HG02884 (cell line): ENCODE data around the gene LRRC36.
"Not testable (repeated sequence)": the region's sequence is repeated elsewhere in the genome, so short reads cannot be mapped to it uniquely, and the experiment has no call there.

Experiments used
- ATAC-seq: cut with Tn5 transposase; IDR thresholded peaks from one replicate; pipeline ENCODE4 v1.9.1; 2021; ENCODE audit warnings: mild to moderate bottlenecking, moderate library complexity; ENCODE audit not compliant: unreplicated experiment

Gene LRRC36

GRCh38 chr16:67399218-67399733 is 72.7 kb downstream of the LRRC36 start:
- no peak for ATAC-seq

GRCh38 chr16:67399749-67400704 is 73.4 kb downstream of the LRRC36 start:
- no peak for ATAC-seq

DNA sequence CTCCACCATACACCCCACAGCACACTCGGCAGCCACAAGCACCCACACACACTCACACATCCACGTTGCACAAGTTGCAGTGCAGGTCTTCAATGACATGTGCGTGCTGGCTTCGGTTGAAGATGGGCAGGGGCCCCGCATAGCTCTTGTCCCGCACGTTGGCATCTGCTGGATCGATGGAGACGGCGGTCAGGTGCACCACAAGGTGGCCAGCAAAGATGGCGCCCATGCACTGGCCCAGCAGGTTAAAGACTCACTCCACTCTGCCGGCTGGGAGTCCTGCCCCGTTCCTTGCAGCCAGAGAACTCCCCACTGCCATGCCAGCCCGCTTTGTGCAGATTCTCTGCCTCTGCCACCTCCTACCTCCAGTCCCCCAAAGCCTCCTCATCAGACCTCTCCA is 74.3 kb downstream of the LRRC36 start:
- ATAC-seq, result no peak

DNA sequence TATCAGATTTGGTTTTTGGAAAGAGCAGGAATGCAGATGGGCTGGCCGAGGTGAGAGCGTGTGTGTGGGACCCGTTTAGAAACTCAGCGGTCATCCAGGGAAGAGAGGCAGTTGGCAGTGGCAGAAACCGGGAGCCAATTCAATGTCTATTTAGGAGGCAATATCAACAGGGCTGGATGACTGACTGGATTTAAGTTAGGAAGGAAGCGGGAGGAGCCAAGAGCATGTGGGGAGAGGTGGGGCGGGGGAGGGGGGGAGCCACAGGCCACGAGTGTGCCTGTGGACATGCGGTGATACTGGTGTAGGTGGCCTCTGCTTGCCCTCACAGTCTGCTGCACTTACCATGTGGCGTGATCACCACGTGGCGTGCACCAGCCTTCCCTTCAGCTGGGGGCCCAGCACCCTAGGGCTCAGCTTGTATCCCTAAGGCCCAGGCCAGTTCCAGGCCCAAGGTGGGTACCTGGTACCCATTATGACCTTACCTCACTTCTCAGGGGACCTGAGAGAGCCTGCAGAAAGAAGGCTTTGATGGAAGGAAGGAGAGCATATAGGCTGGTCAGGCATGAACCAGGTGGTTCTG is 77.5 kb downstream of the LRRC36 start:
- no peak for ATAC-seq

- no peak for ATAC-seq
Measured at GRCh38 chr16:67404740-67405226, 78.2 kb downstream of the LRRC36 start.

- no peak for ATAC-seq
Measured at GRCh38 chr16:67405336-67405735, 78.7 kb downstream of the LRRC36 start.

DNA sequence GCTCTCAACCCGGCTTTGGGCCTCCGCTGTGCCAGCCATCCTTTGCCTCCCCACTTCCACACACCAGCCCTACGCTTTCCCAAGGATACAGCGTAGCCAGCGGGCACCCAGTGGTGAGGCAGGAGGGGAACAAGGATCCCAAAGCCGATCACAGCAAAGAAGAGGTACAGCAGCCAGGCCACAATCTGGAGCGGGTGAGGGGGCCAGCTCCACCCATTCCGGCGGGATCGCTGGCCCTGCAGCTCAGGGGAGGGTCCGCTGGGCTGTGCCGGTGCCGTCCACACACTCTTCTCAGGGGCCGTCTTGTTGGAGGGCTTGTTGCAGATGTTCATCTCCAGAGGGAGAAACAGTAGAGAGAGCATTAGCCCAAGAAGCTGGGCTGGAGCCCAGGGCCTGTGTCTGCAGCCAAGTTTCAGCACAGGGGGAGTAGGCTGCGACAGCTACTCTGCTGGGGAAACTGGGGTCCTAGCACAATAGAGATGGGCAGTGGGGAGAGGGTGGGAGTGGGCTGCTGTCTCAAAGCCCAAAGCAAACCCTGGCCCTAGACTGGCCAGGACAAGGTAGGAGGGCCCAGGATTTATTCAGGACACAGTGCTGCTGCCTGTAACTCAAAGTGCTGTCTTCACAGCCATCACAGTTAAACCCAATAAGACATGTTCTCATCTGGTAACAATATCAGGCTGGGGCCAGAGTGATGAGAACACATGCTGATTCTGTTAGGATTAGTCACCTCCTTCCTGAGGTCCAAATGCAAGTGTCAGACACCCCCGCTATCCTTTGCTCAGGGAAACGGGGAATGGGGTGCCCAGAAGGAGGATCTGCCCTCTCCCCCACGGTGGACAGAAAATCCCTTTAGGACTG is 79.7 kb downstream of the LRRC36 start:
- no peak for ATAC-seq

DNA sequence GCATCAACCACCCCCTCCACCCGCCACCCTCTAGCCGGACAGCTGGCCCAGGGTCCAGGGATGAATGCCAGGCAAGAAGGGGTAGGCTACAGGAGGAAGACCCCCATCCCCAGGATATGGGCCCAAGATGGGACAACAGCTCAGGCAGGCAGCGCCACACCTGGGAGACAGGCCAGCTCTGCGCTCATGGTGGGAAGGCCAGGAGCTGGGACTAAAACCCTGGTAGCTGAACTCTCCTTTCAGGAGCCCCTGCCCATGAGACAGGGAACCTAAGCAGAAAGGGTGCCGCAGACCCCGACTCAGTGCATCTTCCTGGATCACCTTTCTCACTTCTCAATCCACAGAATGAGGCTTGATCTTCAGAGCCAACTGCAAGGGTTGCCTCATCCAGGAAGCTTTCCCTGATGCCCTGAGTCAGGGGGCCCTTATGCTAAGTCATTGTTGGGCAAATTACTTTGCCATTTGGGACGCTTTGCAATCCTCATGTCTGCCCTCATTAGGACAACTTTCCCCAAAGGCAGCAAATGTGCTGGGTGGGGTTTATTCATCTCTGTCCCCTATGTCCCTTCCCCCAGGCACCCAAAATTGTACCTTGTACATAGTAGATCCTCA is 80.7 kb downstream of the LRRC36 start:
- no peak for ATAC-seq

DNA sequence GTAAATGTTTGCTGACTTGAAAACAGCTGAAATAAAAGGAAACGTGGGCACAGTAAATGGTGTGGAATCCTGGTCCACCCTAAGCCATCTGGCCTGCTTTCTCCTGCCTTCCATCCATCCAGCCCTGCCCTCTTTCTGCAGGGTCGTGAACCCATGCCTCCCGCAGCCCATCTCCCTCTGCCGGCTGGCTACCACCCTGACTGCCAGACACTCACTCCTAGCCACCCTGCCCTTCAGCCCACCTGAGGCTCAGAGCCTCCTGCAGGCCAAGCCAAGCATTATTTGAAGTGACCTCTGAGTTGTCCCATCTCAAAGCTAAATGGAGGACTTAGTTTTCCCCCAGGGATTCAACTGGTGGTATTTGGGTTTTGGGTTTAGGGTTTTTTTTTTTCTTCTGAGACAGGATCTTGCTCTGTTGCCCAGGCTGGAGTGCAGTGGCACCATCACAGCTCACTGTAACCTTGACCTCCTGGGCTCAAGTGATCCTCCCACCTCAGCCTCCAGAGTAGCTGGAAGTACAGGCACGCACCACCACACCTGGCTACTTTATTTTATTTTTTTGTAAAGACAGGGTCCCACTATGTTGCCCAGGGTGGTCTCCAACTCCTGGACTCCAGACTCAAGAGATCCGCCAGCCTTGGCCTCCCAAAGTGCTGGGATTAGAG is 81.3 kb downstream of the LRRC36 start:
- ATAC-seq, result no peak

DNA sequence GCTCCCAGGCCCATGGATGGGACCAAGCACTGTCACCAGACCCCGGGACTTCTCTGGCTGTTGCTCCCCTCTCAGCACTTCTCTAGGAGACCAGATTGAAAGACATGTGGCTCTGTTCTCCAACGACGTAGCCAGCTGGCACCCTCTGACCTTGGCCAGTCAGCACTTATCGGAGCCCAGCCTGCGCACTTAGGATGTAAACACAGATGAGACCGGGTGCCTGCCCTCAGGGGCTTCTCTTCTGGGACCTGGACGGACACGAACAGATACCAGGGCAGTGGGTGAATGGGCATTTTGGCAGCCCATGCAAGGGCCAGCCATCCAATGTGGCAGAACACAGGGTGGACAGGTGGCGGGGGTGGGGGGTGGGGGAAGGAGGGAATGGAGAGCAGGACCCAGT is 83.0 kb downstream of the LRRC36 start:
- no peak for ATAC-seq

GRCh38 chr16:67411339-67411738 is 84.7 kb downstream of the LRRC36 start:
- no peak for ATAC-seq

DNA sequence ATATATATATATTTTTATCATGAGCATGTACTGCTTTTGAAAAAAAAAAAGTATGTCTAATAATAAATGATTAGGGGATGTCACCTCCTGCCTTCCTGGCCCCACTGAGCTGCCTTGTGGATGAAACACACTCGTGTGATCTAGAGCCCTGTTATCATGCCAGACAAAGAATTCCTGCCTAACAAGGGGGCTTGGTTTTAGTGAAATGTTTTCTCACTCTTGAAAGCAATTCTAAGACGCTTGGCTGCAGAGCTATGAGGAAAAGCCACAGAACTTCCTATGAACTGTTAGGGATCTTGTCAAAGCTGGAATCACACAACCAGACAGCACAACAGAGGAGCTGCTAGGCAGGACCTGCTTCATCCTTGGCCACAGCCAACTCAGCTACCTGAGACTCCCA is 85.7 kb downstream of the LRRC36 start:
- no peak for ATAC-seq

DNA sequence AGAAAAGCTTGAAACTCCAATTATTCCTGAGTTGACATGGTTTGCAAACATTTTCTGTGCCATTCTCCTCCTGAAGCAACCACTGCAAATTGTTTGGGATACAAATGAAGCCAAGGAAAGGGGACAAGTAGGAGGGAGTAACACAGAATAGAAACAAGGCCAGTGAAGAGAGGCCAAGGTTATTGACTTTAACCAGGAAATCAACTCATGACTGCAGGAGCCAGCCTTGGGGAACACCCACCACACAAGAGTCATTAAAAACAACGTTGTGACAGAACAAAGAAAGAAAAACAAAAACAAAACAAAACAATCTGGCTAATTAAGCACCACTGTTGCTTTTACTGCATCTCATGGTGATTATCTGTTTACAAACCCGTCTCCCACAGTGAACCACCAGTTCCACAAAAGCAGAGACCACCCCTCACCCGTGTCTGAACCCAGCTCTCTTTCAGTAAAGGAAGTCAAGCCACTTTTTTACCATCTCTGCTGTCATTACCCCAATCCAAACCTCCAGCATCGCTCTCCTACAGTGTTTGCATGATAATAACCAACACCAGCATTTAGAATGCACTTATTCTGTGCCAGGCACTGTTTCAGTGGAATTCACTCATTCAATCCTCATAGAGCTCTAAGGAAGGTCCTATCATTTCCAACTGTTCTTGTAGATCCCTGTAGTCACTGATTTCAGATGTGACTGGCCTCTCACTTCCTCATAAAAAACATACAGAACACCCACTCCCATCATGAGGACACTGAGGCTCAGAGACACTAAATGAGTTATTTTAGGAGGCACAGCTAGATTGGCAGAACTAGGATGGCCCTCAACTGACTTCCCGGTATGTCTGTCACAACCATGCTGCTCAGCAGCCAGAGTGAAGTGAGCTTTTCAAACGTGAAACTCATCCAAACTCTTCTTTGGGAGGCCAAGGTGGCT is 87.6 kb downstream of the LRRC36 start:
- ATAC-seq, result no peak

DNA sequence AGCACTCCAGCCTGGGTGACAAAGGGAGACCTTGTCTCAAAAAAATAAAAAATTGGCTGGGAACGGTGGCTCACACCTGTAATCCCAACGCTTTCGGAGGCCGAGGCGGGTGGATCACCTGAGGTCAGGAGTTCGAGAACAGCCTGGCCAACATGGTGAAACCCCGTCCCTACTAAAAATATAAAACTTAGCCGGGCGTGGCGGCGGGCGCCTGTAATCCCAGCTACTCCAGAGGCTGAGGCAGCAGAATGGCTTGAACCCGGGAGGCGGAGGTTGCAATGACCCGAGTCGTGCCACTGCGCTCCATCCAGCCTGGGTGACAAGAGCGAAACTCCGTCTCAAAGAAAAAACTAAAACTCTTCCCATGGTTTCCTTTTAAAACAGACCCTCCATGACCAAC is 88.8 kb downstream of the LRRC36 start:
- not testable (repeated sequence) for ATAC-seq

DNA sequence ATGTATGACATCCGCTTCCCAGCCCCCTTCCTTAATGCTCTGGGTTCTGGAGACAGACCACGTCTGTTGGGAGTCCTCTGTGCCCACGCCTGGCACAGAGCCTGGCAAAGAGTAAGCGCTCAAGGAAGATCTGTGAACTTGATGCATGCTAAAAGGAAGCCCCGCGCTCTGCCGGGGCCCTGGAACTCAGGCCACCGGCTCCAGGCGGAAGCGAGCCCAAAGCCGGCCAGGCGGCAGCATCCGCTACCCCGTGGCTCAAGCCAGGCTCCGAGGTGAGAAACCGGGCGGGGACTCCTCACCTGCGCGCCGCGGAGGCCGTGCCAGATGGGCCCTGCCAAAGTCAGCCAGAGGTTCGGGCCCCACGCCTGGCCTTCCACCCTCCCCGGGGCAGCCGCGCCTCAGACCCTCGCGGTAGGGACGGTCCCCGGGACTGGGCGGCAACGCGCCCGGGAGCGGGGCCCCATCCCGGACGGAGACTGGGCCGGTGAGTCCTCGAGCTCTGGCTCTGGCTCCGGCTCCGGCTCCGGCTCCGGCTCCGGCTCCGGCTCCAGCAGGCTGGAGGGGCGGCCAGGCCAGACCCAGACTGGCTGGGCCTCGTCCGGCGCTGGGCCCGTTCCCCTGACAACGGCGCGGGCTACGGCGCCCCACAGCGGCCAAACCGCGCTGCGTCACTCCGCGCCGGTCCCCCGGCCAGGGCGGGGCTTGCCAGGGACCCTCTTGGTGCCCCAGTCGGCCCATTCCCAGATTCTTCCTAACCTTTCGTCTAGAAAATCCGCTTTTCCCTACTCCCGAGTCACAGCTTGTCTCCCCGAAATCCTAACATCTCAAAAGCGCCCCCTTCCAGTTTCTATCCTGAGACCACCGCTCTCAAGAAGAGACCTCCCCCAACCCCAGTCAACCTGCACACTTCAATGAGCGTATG is 89.5 kb downstream of the LRRC36 start, which contains the start of gene ZDHHC1:
TSS of gene ZDHHC1 (minus strand) at position 606 of the 922 bp plus-strand sequence. CDS start 8,702 bp downstream, outside the sequence.
- peak; percentile 54 for ATAC-seq

- no peak for ATAC-seq
Measured at GRCh38 chr16:67417333-67418061, 90.9 kb downstream of the LRRC36 start.

GRCh38 chr16:67419502-67419901 is 92.9 kb downstream of the LRRC36 start:
- ATAC-seq, result no peak
